ENCODE data around the gene ZBED5.

Gene ZBED5

DNA sequence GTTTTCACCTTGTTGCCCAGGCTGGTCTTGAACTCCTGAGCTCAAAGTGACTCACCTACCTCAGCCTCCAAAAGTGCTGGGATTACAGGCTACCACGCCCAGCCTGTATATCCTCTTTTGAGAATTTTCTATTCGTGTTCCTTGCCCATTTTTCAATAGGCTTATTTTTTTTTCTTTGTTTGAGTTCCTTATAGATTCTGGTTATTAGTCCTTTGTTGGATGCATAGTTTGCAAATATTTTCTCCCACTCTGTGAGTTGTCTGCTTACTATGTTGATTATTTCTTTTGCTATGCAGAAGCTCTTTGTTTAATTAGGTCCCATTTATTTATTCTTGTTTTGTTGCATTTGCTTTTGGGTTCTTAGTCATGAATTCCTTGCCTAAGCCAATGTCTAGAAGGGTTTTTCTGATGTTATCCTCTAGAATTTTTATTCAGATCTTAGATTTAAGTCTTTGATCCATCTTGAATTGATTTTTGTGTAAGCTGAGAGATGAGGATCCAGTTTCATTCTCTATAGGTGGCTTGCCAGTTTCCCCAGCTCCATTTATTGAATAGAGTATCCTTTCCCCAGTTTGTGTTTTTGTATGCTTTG is 17.7 kb upstream of the ZBED5 start:
- TF ChIP-seq, protein P1, sequence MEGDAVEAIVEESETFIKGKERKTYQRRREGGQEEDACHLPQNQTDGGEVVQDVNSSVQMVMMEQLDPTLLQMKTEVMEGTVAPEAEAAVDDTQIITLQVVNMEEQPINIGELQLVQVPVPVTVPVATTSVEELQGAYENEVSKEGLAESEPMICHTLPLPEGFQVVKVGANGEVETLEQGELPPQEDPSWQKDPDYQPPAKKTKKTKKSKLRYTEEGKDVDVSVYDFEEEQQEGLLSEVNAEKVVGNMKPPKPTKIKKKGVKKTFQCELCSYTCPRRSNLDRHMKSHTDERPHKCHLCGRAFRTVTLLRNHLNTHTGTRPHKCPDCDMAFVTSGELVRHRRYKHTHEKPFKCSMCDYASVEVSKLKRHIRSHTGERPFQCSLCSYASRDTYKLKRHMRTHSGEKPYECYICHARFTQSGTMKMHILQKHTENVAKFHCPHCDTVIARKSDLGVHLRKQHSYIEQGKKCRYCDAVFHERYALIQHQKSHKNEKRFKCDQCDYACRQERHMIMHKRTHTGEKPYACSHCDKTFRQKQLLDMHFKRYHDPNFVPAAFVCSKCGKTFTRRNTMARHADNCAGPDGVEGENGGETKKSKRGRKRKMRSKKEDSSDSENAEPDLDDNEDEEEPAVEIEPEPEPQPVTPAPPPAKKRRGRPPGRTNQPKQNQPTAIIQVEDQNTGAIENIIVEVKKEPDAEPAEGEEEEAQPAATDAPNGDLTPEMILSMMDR (IDR thresholded peaks at IDR 0.05) = no peak
- H3K27ac ChIP-seq = peak overlapping the region; percentile 37 to 54
- peaks cover 0 to 29% (median 4%) of the 10 kb centered on the region in 4 donors for H3K4me1 ChIP-seq
- intact Hi-C loops (cut with DNase I; ENCODE audit: low total_unique reads) = no loop called here
- DNase-seq = no peak
- H3K36me3 ChIP-seq = no peaks in the 10 kb centered on the region
- peaks cover 0 to 18% (median 6%) of the 10 kb centered on the region in 3 donors for H3K9me3 ChIP-seq
- H3K4me3 ChIP-seq = no peak overlapping the region
- H3K27me3 ChIP-seq = no peaks in the 10 kb centered on the region

DNA sequence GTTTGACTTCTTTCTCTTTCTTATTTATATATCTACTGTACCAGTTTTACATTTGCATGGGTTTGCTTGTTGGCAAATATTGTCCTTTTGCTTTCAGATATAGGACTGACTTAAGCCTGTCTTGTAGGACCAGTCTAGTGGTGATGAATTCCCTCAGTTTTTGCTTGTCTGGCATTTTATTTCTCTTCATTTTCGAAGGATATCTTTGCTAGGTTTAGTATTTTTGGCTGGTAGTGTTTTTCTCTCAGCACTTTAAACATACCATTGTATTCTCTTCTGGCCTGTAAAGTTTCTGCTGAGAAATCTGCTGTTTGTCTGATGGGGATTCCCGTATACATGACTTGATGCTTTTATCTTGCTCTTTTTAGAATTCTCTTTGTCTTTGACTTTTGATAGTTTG is 14.2 kb upstream of the ZBED5 start:
- H3K27me3 ChIP-seq = no peaks in the 10 kb centered on the region
- no peak for DNase-seq
- no peak overlapping the region for H3K4me3 ChIP-seq
- H3K4me1 ChIP-seq = peaks cover 0 to 37% (median 13%) of the 10 kb centered on the region in 4 donors
- intact Hi-C loops (cut with DNase I; ENCODE audit: low total_unique reads) = no loop called here
- no peaks in the 10 kb centered on the region for H3K36me3 ChIP-seq
- H3K27ac ChIP-seq = no peak overlapping the region
- peaks cover 0 to 18% (median 6%) of the 10 kb centered on the region in 3 donors for H3K9me3 ChIP-seq
- TF ChIP-seq, protein P1 (IDR thresholded peaks at IDR 0.05) = no peak

DNA sequence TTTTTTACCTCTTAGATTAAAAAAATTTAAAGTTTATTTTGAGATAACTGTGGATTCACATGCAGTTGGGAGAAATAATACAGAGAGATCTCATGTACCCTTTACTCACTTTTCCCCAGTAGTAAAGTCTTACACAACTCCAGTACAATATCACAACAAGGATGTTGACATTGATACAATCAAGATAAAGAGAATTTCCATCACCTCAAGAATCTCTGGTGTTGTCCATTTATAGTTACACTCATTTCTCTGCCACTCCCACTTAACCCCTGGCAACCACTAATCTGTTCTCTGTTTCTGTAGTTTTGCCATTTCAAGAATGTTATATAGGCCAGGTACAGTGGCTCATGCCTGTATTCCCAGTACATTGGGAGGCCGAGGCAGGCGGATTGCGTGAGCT is 10.5 kb upstream of the ZBED5 start:
- Histone ChIP-seq H3K9me3 (peaks cover 0 to 18% (median 6%) of the 10 kb centered on the region in 3 donors), H3K4me3 (no peak overlapping the region), H3K36me3 (no peaks in the 10 kb centered on the region), H3K27me3 (no peaks in the 10 kb centered on the region), H3K27ac (peak overlapping the region; percentile 58 to 91), H3K4me1 (peaks cover 0 to 47% (median 21%) of the 10 kb centered on the region in 4 donors)
- TF ChIP-seq, protein P1 (IDR thresholded peaks at IDR 0.05) = no peak
- intact Hi-C loops (cut with DNase I; ENCODE audit: low total_unique reads) = no loop called here
- no peak for DNase-seq

DNA sequence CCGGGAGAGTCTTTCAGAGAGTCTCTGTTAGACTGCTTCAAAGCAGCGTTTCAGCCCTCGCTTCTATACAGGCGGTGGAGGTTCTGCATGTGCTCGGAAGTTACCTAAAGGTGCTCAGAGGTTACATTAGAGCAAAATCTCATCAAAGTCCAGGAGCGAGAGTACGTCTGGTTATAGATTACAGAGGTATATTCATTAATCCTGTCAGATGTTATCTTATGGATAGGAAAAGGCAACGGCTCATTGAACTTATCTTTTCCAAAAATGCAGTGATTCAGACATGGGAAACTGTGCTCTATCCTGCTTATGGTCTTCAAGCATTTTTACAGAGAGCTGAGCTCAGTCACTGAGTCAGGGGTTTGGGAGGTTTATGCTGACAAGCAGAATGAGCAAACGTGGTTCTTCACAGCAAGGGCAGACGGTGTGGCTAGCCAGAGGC is 9.1 kb upstream of the ZBED5 start:
- TF ChIP-seq, protein P1 (IDR thresholded peaks at IDR 0.05) = no peak
- Histone ChIP-seq H3K9me3 (peaks cover 0 to 3% (median 0%) of the 10 kb centered on the region in 3 donors), H3K27ac (peak overlapping the region; percentile 67 to 91), H3K27me3 (no peaks in the 10 kb centered on the region), H3K36me3 (no peaks in the 10 kb centered on the region), H3K4me1 (peaks cover 0 to 61% (median 35%) of the 10 kb centered on the region in 4 donors), H3K4me3 (no peak overlapping the region)
- intact Hi-C loops (cut with DNase I; ENCODE audit: low total_unique reads) = no loop called here
- DNase-seq = no peak

- H3K27ac ChIP-seq = peak overlapping the region; percentile 67 to 91
- no peaks in the 10 kb centered on the region for H3K36me3 ChIP-seq
- no peak for DNase-seq
- no peaks in the 10 kb centered on the region for H3K27me3 ChIP-seq
- TF ChIP-seq, protein P1 (IDR thresholded peaks at IDR 0.05) = no peak
- no peaks in the 10 kb centered on the region for H3K9me3 ChIP-seq
- peaks cover 0 to 70% (median 37%) of the 10 kb centered on the region in 4 donors for H3K4me1 ChIP-seq
- intact Hi-C loops (cut with DNase I; ENCODE audit: low total_unique reads) = no loop called here
- H3K4me3 ChIP-seq = no peak overlapping the region
Observed at GRCh38 chr11:10865837-10866270, 8.0 kb upstream of the ZBED5 start.

Data from tibial artery (tissue), 4 donors.